SK-N-SH (cell line): ENCODE measurements around the gene MOV10L1.
"Not testable (repeated sequence)": the region's sequence is repeated elsewhere in the genome, so short reads cannot be mapped to it uniquely, and the experiment has no call there.

Source experiments
- CTCF ChIP-seq: fragments of 200-600 bp; sonication (generic); IDR thresholded peaks from 2 replicates; pipeline ENCODE4 v1.6.1; 2017; ENCODE audit warnings: antibody characterized with exemption, mild to moderate bottlenecking, moderate library complexity
- JUND ChIP-seq: IDR thresholded peaks from 2 replicates; pipeline ENCODE4 v1.4.0; 2012
- NFIC ChIP-seq: IDR thresholded peaks from 2 replicates; pipeline ENCODE4 v1.4.0; 2012; ENCODE audit warnings: borderline replicate concordance
- POLR2AphosphoS5 ChIP-seq: IDR thresholded peaks from 2 replicates; pipeline ENCODE4 v1.6.1; 2012; ENCODE audit warnings: low read depth, low read length
- SIN3A ChIP-seq: IDR thresholded peaks from 2 replicates; pipeline ENCODE4 v1.6.1; 2012; ENCODE audit warnings: low read depth, mild to moderate bottlenecking, low read length, moderate library complexity, borderline replicate concordance
- TAF1 ChIP-seq: IDR thresholded peaks from 2 replicates; pipeline ENCODE4 v1.6.1; 2012; ENCODE audit warnings: low read depth, mild to moderate bottlenecking, low read length, moderate library complexity, borderline replicate concordance
- TCF12 ChIP-seq: IDR thresholded peaks from 2 replicates; pipeline ENCODE4 v1.4.0; 2012
- YY1 ChIP-seq: IDR thresholded peaks from 2 replicates; pipeline ENCODE4 v1.4.0; 2012; ENCODE audit warnings: low read depth, mild to moderate bottlenecking
- TF ChIP-seq, protein P1 (sequence below): IDR thresholded peaks from 2 replicates; pipeline ENCODE4 v1.4.0; 2012; ENCODE audit warnings: low read depth, borderline replicate concordance
- TF ChIP-seq, protein P2 (sequence below): IDR thresholded peaks from 2 replicates; pipeline ENCODE4 v1.4.0; 2012; ENCODE audit warnings: low read depth
- TF ChIP-seq, protein P3 (sequence below): IDR thresholded peaks from 2 replicates; pipeline ENCODE4; 2012

- TF ChIP-seq, protein P1, sequence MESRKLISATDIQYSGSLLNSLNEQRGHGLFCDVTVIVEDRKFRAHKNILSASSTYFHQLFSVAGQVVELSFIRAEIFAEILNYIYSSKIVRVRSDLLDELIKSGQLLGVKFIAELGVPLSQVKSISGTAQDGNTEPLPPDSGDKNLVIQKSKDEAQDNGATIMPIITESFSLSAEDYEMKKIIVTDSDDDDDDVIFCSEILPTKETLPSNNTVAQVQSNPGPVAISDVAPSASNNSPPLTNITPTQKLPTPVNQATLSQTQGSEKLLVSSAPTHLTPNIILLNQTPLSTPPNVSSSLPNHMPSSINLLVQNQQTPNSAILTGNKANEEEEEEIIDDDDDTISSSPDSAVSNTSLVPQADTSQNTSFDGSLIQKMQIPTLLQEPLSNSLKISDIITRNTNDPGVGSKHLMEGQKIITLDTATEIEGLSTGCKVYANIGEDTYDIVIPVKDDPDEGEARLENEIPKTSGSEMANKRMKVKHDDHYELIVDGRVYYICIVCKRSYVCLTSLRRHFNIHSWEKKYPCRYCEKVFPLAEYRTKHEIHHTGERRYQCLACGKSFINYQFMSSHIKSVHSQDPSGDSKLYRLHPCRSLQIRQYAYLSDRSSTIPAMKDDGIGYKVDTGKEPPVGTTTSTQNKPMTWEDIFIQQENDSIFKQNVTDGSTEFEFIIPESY = not testable (repeated sequence)
- TF ChIP-seq POLR2AphosphoS5, TAF1, YY1, CTCF, SIN3A, NFIC, JUND, TCF12: not testable (repeated sequence)
- TF ChIP-seq, protein P2, sequence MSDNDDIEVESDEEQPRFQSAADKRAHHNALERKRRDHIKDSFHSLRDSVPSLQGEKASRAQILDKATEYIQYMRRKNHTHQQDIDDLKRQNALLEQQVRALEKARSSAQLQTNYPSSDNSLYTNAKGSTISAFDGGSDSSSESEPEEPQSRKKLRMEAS = not testable (repeated sequence)
- TF ChIP-seq, protein P3, sequence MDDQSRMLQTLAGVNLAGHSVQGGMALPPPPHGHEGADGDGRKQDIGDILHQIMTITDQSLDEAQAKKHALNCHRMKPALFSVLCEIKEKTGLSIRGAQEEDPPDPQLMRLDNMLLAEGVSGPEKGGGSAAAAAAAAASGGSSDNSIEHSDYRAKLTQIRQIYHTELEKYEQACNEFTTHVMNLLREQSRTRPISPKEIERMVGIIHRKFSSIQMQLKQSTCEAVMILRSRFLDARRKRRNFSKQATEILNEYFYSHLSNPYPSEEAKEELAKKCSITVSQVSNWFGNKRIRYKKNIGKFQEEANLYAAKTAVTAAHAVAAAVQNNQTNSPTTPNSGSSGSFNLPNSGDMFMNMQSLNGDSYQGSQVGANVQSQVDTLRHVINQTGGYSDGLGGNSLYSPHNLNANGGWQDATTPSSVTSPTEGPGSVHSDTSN = not testable (repeated sequence)
Observed at GRCh38 chr22:50086975-50087374, 2.8 kb upstream of the MOV10L1 start.
